GM12878 (cell line): ENCODE measurements around the gene MTO1. TPM values are rescaled to one million over a fixed set of nuclear protein-coding genes. Genes with fewer than 3 reads are reported as not detected.

ENCODE experiments used
- ATF2 ChIP-seq: IDR thresholded peaks from 2 replicates; pipeline ENCODE4 v1.6.1; 2012; ENCODE audit warnings: low read length, inconsistent platforms
- ATF7 ChIP-seq: fragments of 450-650 bp; IDR thresholded peaks from 2 replicates; pipeline ENCODE4 v1.6.1; 2016; ENCODE audit warnings: low read depth, mild to moderate bottlenecking
- BCL3 ChIP-seq: IDR thresholded peaks from 2 replicates; pipeline ENCODE4 v1.6.1; 2011; ENCODE audit warnings: borderline replicate concordance, low read depth, mild to moderate bottlenecking, moderate library complexity, low read length; ENCODE audit not compliant: insufficient read depth, poor library complexity, severe bottlenecking
- BHLHE40 ChIP-seq, 2 experiments: fragments of 450-650 bp in 1 of 2; IDR thresholded peaks; 2 replicates each; pipeline ENCODE4 v1.6.1; 2011 to 2017; ENCODE audit warnings: low read depth in 2 of 2, borderline replicate concordance in 1 of 2, improper control_type of control experiment in 1 of 2, low read length in 1 of 2, mild to moderate bottlenecking in 1 of 2
- BMI1 ChIP-seq: fragments of 450-650 bp; IDR thresholded peaks from 2 replicates; pipeline ENCODE4 v1.6.1; 2016; ENCODE audit warnings: mild to moderate bottlenecking, moderate library complexity, borderline replicate concordance
- E2F4 ChIP-seq: IDR thresholded peaks from 2 replicates; pipeline ENCODE4 v1.6.1; 2012; ENCODE audit warnings: low read depth, low read length, improper control_type of control experiment
- FOXK2 ChIP-seq: fragments of 450-650 bp; IDR thresholded peaks from 2 replicates; pipeline ENCODE4 v1.6.1; 2017; ENCODE audit warnings: mild to moderate bottlenecking, moderate library complexity
- FOXM1 ChIP-seq: IDR thresholded peaks from 2 replicates; pipeline ENCODE4 v1.6.1; 2012; ENCODE audit warnings: low read depth, mild to moderate bottlenecking, inconsistent platforms, low read length, moderate library complexity
- GATAD2B ChIP-seq: fragments of 450-650 bp; conservative IDR thresholded peaks from 2 replicates; pipeline ENCODE4 v1.6.1; 2017; ENCODE audit warnings: low read depth, mild to moderate bottlenecking, moderate library complexity
- MEF2A ChIP-seq: IDR thresholded peaks from 2 replicates; pipeline ENCODE4 v1.6.1; 2011; ENCODE audit warnings: low read depth, mild to moderate bottlenecking, low read length, moderate library complexity; ENCODE audit not compliant: insufficient read depth
- MTA2 ChIP-seq: fragments of 450-650 bp; IDR thresholded peaks from 2 replicates; pipeline ENCODE4 v1.6.1; 2016; ENCODE audit warnings: low read depth, mild to moderate bottlenecking, moderate library complexity
- NFXL1 ChIP-seq: fragments of 450-650 bp; IDR thresholded peaks from 2 replicates; pipeline ENCODE4 v1.6.1; 2017; ENCODE audit warnings: antibody characterized with exemption, mild to moderate bottlenecking, borderline replicate concordance
- NKRF ChIP-seq: fragments of 450-650 bp; conservative IDR thresholded peaks from 2 replicates; pipeline ENCODE4 v1.6.1; 2017; ENCODE audit warnings: mild to moderate bottlenecking, moderate library complexity
- PAX8 ChIP-seq: fragments of 450-650 bp; IDR thresholded peaks from 2 replicates; pipeline ENCODE4 v1.6.1; 2017; ENCODE audit warnings: mild to moderate bottlenecking, moderate library complexity
- REST ChIP-seq: IDR thresholded peaks from 2 replicates; pipeline ENCODE4 v1.6.1; 2012; ENCODE audit warnings: mild to moderate bottlenecking, low read depth, low read length
- SMAD1 ChIP-seq: fragments of 450-650 bp; IDR thresholded peaks from 2 replicates; pipeline ENCODE4 v1.6.1; 2018; ENCODE audit warnings: mild to moderate bottlenecking, low read depth; ENCODE audit not compliant: partially characterized antibody
- SP1 ChIP-seq: IDR thresholded peaks from one replicate; pipeline ENCODE4 v1.6.1; 2011; ENCODE audit warnings: low read depth, low read length
- TARDBP ChIP-seq: IDR thresholded peaks from 2 replicates; pipeline ENCODE4 v1.6.1; 2016; ENCODE audit warnings: borderline replicate concordance
- TCF7 ChIP-seq: IDR thresholded peaks from 2 replicates; pipeline ENCODE4 v1.6.1; 2014; ENCODE audit warnings: antibody characterized with exemption, borderline replicate concordance
- YY1 ChIP-seq: IDR thresholded peaks from 2 replicates; pipeline ENCODE4 v1.6.1; 2011; ENCODE audit warnings: low read depth, mild to moderate bottlenecking, low read length
- ZBED1 ChIP-seq: IDR thresholded peaks from 2 replicates; pipeline ENCODE4 v1.6.1; 2016; ENCODE audit warnings: borderline replicate concordance
- ZNF207 ChIP-seq: fragments of 450-650 bp; IDR thresholded peaks from 2 replicates; pipeline ENCODE4 v1.6.1; 2014; ENCODE audit warnings: antibody characterized with exemption, mild to moderate bottlenecking, borderline replicate concordance
- ZNF217 ChIP-seq: fragments of 450-650 bp; IDR thresholded peaks from 2 replicates; pipeline ENCODE4 v1.6.1; 2017; ENCODE audit warnings: antibody characterized with exemption, mild to moderate bottlenecking
- polyA plus RNA-seq, 11 experiments: library from polyadenylated mRNA; depleted of rRNA in 4 of 11; unstranded in 6 of 11; stranded (reverse) in 5 of 11; fragments of >200 nt; fragmentation: Nextera tagmentation in 4 of 11; fragmentation: Illumina TruSeq in 1 of 11; extraction: Ambion mirVana in 4 of 11; extraction: Trizol in 1 of 11; gene quantifications; 1 replicate in 1 of 11; 2 replicates in 10 of 11; pipeline versions ENCODE4 v1.2.1 to v1.2.3, GENCODE V29; 2011 to 2016; ENCODE audit warnings: inconsistent platforms in 2 of 11, missing spikeins in 2 of 11, low read depth in 1 of 11
- total RNA-seq, 4 experiments: library from RNA; depleted of rRNA in 3 of 4; stranded (reverse); fragments of >200 nt in 3 of 4; fragmentation: Illumina TruSeq in 1 of 4; extraction: Trizol in 1 of 4; gene quantifications; 2 replicates each; pipeline versions ENCODE4 v1.2.1 to v1.2.3, GENCODE V29; 2013 to 2021

The MTO1 gene
- total and polyA plus RNA-seq, 10 of the 15 experiments (the other 5 are each of a cell fraction or from before 2014, with no cell fraction given): 24.8 to 53.6 (median 33.1) TPM

- no peak for TF ChIP-seq GATAD2B
- no peak for TF ChIP-seq PAX8
- TF ChIP-seq REST: no peak
- no peak for TF ChIP-seq FOXK2
- no peak for TF ChIP-seq SP1
- TF ChIP-seq ZNF217: no peak
- TF ChIP-seq YY1: peak; percentile 54; the same call in 1 of the 2 replicates
- no peak for TF ChIP-seq SMAD1
- no peak for TF ChIP-seq FOXM1
- no peak for TF ChIP-seq BMI1
- TF ChIP-seq ATF7: no peak
- peak; percentile 9; the same call in 1 of the 2 replicates for TF ChIP-seq TARDBP
- TF ChIP-seq BCL3: no peak
- no peak for TF ChIP-seq BHLHE40 (IDR thresholded peaks at IDR 0.05; ENCODE audit: borderline replicate concordance in 1 of 2, low read depth in 2 of 2, low read length in 1 of 2)
- no peak for TF ChIP-seq NKRF
- no peak for TF ChIP-seq MEF2A
- TF ChIP-seq ATF2: no peak; the same call in 1 of the 2 replicates
- no peak for TF ChIP-seq NFXL1
- no peak for TF ChIP-seq E2F4
- TF ChIP-seq TCF7: 0 out of 2 replicates have a peak, but pooled peaks have one; percentile 4
- TF ChIP-seq MTA2: no peak
- TF ChIP-seq ZBED1: peak; percentile 54; the same call in 1 of the 2 replicates
- TF ChIP-seq ZNF207: no peak
Measured at GRCh38 chr6:73514746-73515110, 53.2 kb downstream of the MTO1 start (continued).
